Panc1 (cell line): ENCODE results near the gene MEGF11. TPM values are rescaled to one million over a fixed set of nuclear protein-coding genes. Genes with fewer than 3 reads are reported as not detected.

Source experiments
- ATAC-seq: fragments of 200-7000 bp; cut with Tn5 transposase; 2 replicates; pipeline ENCODE4 v1.9.1; 2020; ENCODE audit warnings: mild to moderate bottlenecking, moderate library complexity
- BruUV-seq: library from RNA; stranded (reverse); fragments of 400-500 nt; replicated peaks from 2 replicates; lab custom pipeline; 2021; lab: Mats Ljungman, UMichigan
- CTCF ChIA-PET: fragments of 300-600 bp; sonication (Branson Sonifier 250); formaldehyde crosslinking; loops from one replicate; lab custom pipeline; 2022; ENCODE audit warnings: antibody characterized with exemption; lab: Charles Lee
- POLR2A ChIA-PET: fragments of 300-600 bp; sonication (Branson Sonifier 250); formaldehyde crosslinking; loops from one replicate; lab custom pipeline; 2022; ENCODE audit warnings: antibody characterized with exemption; lab: Charles Lee
- DNase-seq: peaks from one replicate; pipeline ENCODE4 v3.0.0-alpha.2; 2010; ENCODE audit warnings: low read depth, low spot score
- H3K27ac ChIP-seq: 2 replicates; pipeline ENCODE4 v1.5.1; 2011; ENCODE audit warnings: mild to moderate bottlenecking, low read length, inconsistent platforms
- H3K27me3 ChIP-seq: fragments of 200-500 bp; sonication (Bioruptor generic); 2 replicates; pipeline ENCODE4 v1.6.0; 2014; ENCODE audit warnings: low read length, inconsistent platforms; ENCODE audit not compliant: control insufficient read depth, insufficient read depth
- H3K36me3 ChIP-seq: fragments of 200-500 bp; sonication (Bioruptor generic); 2 replicates; pipeline ENCODE4 v1.5.1; 2014; ENCODE audit warnings: inconsistent platforms, mild to moderate bottlenecking, low read length, moderate library complexity; ENCODE audit not compliant: control insufficient read depth, insufficient read depth
- H3K4me1 ChIP-seq: 2 replicates; pipeline ENCODE4 v1.5.1; 2011; ENCODE audit warnings: inconsistent platforms, mild to moderate bottlenecking, low read length, moderate library complexity; ENCODE audit not compliant: control insufficient read depth, insufficient read depth
- H3K4me3 ChIP-seq, 2 experiments: 2 replicates each; pipeline ENCODE4 v1.5.1; 2011 to 2012; ENCODE audit warnings: low read depth in 2 of 2, low read length in 2 of 2, mild to moderate bottlenecking in 2 of 2, inconsistent platforms in 1 of 2, moderate library complexity in 1 of 2
- H3K9me3 ChIP-seq: fragments of 200-500 bp; sonication (Bioruptor generic); 2 replicates; pipeline ENCODE4 v1.5.1; 2014; ENCODE audit warnings: low read depth, mild to moderate bottlenecking, inconsistent platforms, low read length, moderate library complexity; ENCODE audit not compliant: control insufficient read depth, insufficient read depth
- POLR2AphosphoS5 ChIP-seq: IDR thresholded peaks from 2 replicates; pipeline ENCODE4 v1.6.1; 2012; ENCODE audit warnings: mild to moderate bottlenecking, low read depth, low read length, moderate library complexity
- SIN3A ChIP-seq: IDR thresholded peaks from 2 replicates; pipeline ENCODE4 v1.6.1; 2012; ENCODE audit warnings: low read depth, mild to moderate bottlenecking, low read length, moderate library complexity, borderline replicate concordance; ENCODE audit not compliant: insufficient read depth
- TCF7L2 ChIP-seq: IDR thresholded peaks from 2 replicates; pipeline ENCODE4 v1.6.1; 2011; ENCODE audit warnings: mild to moderate bottlenecking, low read depth, low read length, inconsistent platforms
- in situ Hi-C: cut with HindIII; loops from 2 replicates; pipeline ENCODE4 v1.10.0; 2016; ENCODE audit warnings: low sequenced_read_pairs, low pct_unique_long_range_greater_than_20kb
- intact Hi-C: fragments of 100-400 bp; cut with micrococcal nuclease; formaldehyde crosslinking; loops from one replicate; pipeline ENCODE4 v1.10.0; 2022; ENCODE audit not compliant: unreplicated experiment
- total RNA-seq: library from RNA; stranded (reverse); gene quantifications from one replicate; pipeline ENCODE4 v1.2.1, GENCODE V29; 2021; ENCODE audit not compliant: unreplicated experiment
- TF ChIP-seq, protein P1 (sequence below): fragments of 450-650 bp; IDR thresholded peaks from 2 replicates; pipeline ENCODE4 v1.5.1; 2017; ENCODE audit warnings: mild to moderate bottlenecking
- TF ChIP-seq, protein P2 (sequence below), 2 experiments: IDR thresholded peaks; 2 replicates each; pipeline ENCODE4 v1.6.1; 2011 to 2012; ENCODE audit warnings: low read depth in 2 of 2, control low read depth in 1 of 2, low read length in 1 of 2, mild to moderate bottlenecking in 1 of 2, moderate library complexity in 1 of 2; ENCODE audit not compliant: insufficient read depth in 1 of 2

Gene MEGF11
- total RNA-seq, 1 experiment from 2014 or later, result 0.95 TPM

DNA sequence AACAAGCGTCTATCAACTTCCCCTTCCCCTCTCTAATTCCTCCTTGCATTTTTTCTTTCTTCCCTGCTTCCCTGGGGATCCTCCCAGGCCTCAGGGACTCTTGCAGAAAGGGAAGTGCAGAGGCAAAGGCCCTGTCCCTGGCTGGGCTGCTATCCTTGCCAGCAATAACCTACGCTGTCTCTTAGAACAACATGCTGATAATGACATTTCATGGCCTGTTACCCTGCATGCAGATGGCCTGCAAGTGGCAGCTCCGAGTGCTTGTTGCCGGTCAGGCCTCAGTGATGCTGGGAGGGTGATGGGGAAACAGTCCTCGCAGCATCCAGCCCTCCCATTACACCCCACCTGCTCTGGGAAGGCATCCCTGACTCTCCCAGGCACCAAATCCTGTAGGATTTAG, 216.7 kb downstream of the MEGF11 start:
- DNase-seq, result no peak
- no TSS peak for BruUV-seq
- POLR2A ChIA-PET, result no interaction called here
- no peak for ATAC-seq
- no peaks in the 10 kb centered on the region for H3K4me1 ChIP-seq
- no peak overlapping the region for H3K27ac ChIP-seq
- in situ Hi-C loops, result no loop called here
- H3K9me3 ChIP-seq, result no peaks in the 10 kb centered on the region
- H3K27me3 ChIP-seq, result peaks cover 18% of the 10 kb centered on the region
- CTCF ChIA-PET, result no interaction called here
- no peak overlapping the region for H3K4me3 ChIP-seq
- no peaks in the 10 kb centered on the region for H3K36me3 ChIP-seq
- TF ChIP-seq POLR2AphosphoS5 (no peak), TCF7L2 (no peak), SIN3A (no peak)
- TF ChIP-seq, protein P1, sequence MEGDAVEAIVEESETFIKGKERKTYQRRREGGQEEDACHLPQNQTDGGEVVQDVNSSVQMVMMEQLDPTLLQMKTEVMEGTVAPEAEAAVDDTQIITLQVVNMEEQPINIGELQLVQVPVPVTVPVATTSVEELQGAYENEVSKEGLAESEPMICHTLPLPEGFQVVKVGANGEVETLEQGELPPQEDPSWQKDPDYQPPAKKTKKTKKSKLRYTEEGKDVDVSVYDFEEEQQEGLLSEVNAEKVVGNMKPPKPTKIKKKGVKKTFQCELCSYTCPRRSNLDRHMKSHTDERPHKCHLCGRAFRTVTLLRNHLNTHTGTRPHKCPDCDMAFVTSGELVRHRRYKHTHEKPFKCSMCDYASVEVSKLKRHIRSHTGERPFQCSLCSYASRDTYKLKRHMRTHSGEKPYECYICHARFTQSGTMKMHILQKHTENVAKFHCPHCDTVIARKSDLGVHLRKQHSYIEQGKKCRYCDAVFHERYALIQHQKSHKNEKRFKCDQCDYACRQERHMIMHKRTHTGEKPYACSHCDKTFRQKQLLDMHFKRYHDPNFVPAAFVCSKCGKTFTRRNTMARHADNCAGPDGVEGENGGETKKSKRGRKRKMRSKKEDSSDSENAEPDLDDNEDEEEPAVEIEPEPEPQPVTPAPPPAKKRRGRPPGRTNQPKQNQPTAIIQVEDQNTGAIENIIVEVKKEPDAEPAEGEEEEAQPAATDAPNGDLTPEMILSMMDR, result no peak
- TF ChIP-seq, protein P2, sequence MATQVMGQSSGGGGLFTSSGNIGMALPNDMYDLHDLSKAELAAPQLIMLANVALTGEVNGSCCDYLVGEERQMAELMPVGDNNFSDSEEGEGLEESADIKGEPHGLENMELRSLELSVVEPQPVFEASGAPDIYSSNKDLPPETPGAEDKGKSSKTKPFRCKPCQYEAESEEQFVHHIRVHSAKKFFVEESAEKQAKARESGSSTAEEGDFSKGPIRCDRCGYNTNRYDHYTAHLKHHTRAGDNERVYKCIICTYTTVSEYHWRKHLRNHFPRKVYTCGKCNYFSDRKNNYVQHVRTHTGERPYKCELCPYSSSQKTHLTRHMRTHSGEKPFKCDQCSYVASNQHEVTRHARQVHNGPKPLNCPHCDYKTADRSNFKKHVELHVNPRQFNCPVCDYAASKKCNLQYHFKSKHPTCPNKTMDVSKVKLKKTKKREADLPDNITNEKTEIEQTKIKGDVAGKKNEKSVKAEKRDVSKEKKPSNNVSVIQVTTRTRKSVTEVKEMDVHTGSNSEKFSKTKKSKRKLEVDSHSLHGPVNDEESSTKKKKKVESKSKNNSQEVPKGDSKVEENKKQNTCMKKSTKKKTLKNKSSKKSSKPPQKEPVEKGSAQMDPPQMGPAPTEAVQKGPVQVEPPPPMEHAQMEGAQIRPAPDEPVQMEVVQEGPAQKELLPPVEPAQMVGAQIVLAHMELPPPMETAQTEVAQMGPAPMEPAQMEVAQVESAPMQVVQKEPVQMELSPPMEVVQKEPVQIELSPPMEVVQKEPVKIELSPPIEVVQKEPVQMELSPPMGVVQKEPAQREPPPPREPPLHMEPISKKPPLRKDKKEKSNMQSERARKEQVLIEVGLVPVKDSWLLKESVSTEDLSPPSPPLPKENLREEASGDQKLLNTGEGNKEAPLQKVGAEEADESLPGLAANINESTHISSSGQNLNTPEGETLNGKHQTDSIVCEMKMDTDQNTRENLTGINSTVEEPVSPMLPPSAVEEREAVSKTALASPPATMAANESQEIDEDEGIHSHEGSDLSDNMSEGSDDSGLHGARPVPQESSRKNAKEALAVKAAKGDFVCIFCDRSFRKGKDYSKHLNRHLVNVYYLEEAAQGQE (IDR thresholded peaks at IDR 0.05; ENCODE audit: insufficient read depth in 1 of 2, low read depth in 2 of 2, low read length in 1 of 2), result no peak
- intact Hi-C loops, result no loop called here

DNA sequence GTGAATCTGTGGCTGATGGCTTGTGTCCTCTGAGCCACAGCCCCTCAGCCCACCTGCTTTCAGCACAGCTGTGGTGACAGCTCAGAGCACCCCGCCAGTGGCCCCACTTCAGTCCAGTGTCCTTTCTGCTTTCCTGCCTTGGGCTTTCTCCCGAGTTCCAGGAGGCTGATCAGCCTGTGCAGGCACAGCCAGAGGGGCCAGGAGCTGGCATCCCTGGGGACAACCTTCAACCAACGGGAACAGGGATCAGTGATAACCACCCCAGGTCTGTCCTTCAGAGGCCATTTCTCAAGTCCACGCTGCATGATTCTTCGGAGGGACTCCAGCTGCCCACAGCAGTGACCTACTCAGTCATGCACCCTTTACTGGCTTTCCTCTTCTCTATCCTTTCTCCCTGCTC, 217.6 kb downstream of the MEGF11 start:
- TF ChIP-seq, protein P1, result no peak
- TF ChIP-seq, protein P2 (IDR thresholded peaks at IDR 0.05; ENCODE audit: insufficient read depth in 1 of 2, low read depth in 2 of 2, low read length in 1 of 2), result no peak
- no TSS peak for BruUV-seq
- H3K36me3 ChIP-seq, result no peaks in the 10 kb centered on the region
- intact Hi-C loops (no loop called here), in situ Hi-C loops (no loop called here)
- CTCF ChIA-PET, result no interaction called here
- ATAC-seq (no peak), DNase-seq (no peak)
- H3K9me3 ChIP-seq, result no peaks in the 10 kb centered on the region
- no peak overlapping the region for H3K27ac ChIP-seq
- H3K4me1 ChIP-seq, result no peaks in the 10 kb centered on the region
- peaks cover 16% of the 10 kb centered on the region for H3K27me3 ChIP-seq
- POLR2A ChIA-PET, result no interaction called here
- H3K4me3 ChIP-seq, result no peak overlapping the region
